Activated CD4-positive, alpha-beta T cell treated with anti-CD3 and anti-CD28 coated beads, Interleukin-2, amount 50 U/mL, for 4 hours (primary cell): ENCODE data around the gene MLLT1.

Experiments used
- DNase-seq, 2 experiments: peaks; one replicate each; pipeline ENCODE4 v3.0.0-alpha.2; 2020

Gene MLLT1

DNA sequence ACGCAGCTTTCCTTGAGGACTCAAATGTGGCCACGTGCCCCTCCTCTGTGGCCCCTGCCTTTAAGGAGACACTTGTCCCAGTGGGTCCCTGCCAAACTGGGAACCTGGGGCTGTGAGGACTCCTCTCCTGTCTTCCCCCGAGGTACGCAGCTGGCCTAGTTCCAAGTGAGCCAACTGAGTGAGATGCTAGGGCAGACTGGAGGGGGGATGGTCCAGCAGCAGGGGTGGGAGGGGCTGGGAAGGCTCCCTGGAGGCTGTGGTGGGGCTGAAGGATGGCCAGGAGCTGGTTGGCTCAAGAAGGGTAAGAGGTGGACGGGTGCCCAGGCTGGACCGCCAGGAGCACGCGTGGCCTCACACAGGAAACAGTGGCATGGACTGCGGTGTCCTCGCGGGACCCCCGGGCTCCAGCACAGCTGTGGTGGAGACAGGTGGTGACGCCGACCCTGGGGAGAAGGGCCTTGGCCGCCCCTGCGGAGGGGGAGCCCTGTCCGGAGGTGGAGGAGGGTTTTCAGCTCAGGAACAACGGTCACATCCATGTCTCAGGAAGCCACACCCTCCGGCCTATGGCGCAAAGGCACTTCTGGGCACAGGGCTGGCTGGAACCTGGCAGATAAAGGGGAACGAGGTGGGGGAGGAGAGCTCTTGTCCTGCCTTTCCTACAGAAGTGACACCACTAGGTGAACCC is 45.8 kb downstream of the MLLT1 start:
- DNase-seq = no peak

DNA sequence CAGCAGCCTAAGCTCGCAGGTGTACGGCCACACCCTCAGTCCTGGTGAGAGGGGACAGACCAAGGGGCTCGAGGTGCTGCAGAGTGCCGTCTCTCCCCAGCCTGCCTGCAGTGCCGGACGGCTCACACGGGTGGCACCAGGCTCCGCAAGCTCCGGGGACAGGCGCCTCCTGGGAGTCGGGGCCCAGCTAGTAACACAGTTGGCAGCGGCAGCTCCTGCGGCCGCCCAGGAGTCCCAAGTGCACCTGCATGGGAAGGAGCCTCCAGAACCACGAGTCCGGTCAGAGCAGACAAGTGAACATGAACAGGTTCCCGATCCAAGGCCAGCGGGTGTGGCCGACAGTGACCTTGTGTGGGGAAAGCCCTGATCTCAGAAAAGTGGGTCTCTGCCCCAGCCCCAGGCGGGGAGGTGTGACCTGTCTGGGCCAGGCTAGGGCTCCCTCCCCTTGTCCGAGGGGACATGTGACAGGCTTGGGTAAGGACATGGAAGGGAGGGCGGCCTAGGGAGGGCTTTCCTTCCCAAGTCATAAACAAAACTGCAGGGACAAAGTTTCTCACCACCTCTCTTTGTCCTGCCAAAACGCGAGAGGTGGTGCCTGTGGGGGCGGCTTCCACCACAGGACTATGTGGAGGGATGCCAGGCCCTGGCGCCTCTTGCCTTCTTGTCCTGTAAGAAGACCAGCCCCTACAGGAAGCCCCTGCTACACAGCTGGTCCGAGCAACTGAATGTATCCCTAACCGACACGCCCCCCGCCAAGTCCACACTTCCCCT is 46.5 kb downstream of the MLLT1 start:
- DNase-seq = no peak

DNA sequence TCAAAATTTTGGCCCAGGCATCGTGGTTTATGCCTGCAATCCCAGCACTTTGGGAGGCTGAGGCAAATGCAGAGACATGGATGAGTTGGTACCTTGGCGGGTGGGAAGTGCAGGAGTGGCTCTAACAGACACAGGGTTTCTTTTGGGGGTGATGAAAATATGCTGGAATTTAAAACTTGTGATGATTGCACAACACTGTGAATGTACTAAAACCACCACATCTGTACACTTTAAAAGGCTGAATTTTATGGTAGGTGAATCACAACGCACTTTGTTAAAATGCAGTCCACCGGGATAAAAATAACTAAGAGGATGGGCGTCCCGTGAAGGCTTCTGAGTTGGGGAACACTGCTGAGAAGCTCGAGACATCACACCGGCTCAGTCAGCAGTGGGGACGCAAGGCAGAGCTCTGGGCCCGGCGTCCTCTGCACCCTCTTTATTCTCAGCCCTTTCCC is 47.1 kb downstream of the MLLT1 start:
- DNase-seq = no peak

DNA sequence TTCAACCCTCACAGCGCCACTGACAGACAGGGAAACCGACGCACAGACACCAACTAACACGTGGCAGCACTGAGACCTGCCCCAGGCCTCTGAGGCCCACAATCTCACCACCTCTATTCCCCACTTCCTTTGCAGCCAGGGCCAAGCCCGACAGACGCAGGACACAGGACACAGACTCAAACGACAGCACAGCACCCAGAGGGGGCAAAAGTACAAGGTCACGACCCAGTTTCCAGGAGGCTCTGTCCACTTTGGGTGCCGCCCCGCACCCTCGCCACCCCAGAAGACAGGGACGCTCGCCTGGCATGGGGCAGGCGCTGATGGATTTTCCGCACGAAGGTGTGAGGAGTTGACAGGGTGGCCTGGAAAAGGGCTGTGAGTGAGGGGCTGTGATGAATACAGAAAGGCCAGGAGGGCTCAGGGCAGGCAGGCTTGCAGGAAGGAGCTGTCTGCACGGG is 48.8 kb downstream of the MLLT1 start:
- DNase-seq = no peak

DNA sequence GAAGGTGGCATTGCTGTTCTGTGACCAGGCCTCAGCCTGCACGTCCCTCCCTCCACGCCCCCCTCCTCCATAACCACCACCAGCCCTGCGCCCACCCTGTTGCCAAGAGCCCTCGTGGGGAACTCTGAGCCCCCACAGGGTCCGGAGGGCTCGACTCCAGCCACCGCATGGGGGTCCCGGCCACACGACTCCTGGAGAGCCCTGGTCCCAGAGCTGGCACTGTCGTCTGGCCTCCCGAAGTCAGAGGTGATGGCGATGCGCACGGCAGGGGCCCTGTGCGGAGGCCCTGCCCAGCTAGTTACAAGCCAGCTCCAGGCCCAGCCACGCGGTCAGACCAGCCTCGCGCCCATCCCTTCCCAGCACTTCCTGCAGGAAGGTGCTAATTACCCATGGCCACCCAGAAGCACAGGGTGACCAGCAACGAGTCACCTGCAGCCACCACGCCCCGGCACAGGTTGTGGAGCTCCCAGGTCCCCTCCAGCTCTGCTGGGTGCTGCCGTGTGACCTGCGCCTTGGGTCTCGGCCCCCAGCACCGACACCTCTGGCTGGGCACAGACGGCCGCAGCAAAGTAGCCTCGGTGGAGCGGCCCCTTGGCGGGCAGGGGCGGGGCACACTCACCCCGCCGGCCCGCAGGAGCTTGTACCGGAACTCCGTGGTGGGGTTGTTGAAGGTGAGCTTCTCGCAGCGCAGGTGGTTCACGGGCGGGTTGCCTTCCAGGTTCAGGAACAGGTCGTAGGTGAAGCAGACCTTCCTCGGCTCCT is 49.6 kb downstream of the MLLT1 start:
- no peak for DNase-seq

DNA sequence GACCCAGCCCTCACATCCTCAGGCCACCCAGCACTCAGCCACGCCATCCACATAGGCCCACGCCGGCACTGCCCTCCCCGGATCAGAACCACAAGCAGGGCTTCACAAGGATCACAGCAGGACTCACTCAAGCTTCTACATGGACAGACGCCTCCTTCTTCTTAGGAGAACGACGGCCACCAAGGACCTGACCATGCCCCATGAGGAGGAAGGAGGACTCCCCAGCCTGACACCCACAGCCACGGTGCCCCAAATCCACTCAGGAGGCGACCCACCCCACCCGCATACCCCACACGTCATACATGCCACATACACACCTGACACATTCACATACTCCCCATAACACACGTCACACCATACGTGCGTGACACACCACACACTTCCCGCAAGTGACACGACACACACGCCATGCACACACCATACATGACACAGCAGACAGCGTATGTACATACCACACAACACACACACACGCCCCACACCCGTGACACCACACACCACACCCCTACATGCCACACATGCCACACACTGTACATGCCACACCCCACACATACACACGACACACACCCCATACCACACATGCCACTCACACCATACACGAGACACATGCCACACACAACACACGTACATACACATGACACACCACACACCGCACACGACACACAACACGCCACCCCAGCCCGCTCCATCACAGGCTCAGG is 50.4 kb downstream of the MLLT1 start:
- no peak for DNase-seq

DNA sequence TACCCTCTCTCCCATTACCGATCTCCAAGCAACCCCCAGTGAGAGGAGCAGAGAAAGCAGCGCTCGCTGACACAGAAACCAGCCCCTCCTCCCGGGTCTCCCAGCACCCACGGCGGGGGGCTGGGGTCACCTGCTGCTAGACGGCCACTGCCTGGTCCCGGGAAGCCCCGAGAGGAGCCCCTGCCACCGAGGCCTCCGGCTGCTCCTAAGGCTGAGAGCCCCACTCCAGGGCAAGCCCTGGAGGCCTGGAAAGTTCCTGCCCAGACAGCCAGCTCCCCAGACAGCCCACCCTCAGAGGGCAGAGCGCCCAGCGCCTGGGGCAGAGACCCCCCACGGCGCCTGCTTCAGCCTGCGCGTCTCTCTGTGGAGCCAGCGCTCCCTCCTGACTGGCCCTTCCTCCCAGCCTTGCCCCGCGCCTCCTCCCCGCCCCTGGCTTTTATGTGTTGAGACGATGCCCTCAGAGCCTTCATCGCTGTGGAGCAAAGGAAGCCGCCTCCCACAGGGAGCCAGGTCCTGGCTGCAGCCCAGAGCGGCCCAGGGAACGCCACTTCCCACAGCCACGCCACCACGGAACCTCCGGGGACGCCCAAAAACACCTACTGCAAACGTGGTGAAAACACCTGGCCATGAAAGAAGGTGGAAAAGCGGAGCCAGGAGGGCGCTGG is 51.1 kb downstream of the MLLT1 start:
- DNase-seq = no peak

DNA sequence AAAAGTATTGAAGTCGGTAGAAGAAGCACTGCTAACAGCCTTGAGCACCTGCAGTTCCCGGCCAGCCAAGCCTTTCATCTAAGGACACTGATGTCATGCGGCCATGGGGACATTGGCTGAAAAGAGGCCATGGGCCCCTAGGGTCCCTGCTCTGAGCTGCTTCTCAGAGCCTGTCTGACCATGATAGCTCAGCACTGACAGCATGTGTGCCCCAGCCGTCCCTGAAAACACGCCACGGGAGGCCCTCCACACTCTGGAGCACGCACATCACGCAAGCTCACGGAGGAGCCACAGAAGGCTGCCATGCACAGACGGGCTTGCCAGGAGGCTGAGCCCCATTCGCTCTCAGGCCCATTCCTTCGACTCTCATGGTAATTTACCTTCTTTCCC is 51.8 kb downstream of the MLLT1 start:
- DNase-seq = no peak

DNA sequence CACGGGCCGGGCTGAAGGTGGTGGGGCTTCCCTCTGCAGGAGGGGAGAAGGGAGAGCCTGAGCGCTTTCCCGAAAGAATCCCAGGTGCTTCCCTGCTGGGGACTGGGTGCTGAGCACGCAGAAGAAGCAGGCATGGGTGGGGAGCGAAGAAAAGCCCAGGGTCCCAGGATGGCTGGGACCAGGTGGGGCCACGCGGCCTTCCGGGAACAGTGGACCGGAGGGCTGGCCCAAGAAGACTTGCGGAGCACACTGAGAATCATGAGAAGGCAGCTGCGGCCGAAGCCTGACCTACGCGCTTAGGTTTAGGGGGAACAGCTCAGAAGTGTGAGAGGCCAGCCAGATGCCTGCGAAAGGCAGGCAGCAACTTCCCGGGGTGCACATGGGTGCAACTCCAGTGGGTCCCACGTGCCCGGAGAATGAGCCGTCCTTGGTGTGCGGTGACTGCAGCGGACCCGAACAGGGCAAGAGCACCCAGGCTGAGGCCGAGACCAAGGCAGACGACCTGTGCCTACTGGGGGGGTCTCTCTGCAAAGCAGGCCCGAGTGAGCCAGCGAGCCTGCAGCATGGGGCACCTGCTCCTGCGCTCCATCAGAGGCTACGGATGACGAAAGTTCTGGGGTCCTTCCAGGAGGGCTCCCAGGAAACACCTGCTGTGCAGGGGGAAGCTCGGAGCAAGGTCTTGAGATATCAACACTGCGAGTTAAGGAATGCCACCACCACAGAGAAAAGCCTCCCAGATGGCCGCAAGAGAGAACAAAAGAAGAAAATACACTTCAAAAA is 52.4 kb downstream of the MLLT1 start:
- no peak for DNase-seq

DNA sequence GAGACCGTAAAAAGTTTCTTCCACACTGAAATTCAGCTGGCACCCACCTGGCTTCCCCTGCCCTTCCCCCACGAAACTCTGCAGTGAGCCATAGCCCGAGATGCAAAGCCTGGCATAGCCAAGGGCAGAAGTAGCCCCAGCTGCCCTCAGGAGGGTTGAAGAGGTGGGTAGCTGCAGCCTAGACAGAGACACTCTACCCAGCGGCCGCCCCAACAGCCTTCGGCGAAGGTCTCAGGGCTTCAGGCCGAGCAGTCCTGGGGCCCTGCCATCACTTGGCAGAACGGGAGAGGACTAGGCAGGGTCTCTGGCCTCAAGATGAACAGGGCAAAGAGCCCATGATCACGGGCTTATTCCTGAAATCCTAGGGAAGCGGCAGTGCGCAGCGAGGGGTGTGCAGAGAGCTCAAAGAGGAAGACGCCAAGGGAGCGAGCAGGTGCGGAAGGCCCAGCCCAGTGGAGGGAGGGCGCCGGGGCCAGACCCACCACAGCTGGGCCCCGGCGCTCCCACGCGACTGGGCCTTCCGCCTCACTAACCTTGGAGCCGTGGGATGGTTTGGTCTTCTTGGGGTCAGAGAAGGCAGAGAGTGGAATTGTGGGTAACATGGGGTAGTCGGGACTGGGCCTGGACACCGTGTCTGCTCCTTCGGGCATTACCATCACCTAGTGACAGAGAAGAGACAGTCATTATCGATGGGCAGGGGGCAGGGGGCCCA is 53.2 kb downstream of the MLLT1 start:
- DNase-seq = no peak

DNA sequence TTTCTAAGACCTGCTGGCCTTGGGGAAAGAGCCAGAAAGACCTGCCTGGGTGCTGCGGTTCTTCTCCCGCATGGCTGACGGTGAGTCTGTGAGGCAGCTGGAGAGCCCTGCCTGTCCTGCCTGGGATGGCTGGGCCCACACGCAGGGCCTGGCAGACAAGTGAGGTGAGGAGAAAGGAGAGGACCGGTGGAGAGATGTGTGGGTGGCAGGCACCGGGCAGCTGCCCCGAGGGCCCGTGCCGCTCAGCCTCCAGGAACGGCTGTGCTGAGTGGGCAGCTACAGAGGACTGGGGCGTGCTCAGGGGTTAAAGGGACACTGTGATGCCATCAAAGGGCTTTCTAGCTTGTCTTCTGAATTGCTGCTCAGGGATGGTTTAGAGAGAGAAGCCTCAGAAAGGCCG is 53.8 kb downstream of the MLLT1 start:
- no peak for DNase-seq

DNA sequence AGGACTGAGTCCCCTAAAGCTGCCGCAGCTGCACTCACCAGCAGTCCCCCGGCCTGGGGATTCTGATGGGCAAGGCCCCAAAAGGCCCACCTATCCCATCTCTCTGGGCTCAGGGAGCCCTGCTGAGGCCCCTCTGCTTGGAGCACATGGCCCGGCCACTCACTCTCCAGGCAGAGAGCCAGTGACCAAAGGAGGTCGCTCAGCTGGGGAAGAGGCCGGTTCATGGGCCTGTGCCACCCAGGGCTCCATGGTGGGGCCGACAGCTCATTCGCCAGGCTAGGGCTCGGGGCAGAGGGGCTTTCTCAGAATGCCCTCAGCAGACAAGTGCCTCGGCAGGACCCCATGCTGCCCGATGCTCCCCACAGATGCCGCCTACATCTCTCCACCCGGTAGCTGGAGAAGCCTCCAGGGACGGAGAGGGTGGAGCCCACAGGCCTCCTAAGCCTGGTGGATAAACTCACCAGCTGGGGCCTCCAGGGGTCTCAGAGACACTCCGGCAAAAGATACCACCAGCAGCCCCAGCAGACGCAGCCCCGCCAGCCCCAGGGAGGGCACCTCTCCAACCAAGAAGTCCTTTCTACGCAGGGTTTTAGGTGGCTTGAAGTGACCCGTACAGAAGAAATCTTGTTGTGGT is 54.4 kb downstream of the MLLT1 start:
- DNase-seq = no peak

DNA sequence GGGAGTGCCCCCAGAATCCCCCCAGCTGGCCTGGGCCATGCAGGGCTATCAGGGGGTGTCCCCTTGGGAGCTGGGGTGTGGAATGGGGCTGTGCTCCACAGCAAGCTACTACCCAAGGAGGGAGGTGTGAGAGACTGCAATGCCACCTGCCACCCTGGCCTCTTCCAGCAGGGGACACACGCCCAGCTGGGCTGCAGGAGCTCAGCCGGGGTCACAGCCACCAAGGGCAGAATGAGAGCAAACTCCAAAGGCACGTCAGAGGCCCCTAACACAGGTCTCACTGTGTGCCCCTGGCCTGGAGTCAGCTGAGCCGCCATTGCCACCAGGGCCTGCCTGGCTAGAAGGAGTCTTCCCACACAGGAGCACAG is 55.5 kb downstream of the MLLT1 start:
- DNase-seq = no peak

DNA sequence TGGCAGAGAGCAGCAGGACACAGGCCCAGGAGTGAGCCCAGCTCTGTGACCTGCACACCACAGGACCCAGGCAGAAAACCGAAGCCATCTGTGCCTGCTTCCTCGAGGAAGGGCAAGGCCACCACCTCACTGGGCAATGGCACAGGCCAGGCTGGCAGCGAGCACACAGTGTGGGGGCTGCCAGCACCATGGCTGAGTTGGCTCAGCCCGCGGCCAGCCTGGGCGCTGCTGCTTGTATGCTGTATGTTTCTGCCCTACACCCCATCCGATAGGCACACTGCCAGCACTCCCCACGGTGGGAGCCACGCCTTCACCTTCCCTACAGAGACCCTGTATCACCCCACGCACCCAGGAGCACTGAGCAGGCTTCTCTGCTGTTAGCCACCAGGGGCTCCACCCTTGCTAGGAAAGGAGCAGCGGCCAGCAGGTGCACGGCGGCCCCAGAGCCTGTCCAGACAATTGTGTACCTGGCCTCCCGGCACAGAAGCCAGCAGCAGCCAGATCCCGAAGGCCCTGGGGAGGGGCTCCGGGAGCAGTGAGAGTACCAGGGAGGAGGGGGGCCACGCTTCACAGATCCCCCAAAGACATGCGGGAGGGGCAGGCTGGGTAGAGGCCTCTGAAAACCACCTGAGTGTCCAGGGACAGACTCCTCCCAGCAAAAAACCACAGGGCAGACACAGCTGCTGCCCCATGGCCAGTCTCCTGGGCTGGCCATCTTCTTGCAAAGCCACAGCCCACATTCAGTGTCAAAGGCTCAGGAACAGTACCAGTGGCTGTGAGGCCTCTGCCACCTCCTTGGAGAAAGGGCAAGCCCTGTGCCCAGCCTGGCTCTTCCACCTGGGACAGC is 56.1 kb downstream of the MLLT1 start:
- no peak for DNase-seq

DNA sequence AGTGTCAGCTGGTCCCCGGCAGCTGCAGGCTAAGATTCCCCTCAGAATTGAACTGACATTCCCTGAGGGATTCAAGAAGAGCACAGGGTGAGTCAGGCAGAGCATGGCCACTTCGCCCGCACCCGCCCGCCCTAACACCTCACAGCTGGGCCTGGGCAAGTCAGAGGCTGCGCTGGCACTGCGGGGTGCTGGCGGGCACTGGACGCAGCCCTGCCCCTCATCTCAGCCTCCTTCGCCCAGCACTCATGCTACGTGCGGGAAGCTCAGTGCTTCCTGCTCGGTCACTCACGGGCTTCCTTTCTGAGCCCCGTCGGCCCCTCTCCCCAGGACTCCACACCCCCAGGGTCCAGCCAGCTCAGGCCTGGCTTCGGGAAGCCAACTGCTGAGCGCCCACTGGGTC is 56.9 kb downstream of the MLLT1 start:
- no peak for DNase-seq

DNA sequence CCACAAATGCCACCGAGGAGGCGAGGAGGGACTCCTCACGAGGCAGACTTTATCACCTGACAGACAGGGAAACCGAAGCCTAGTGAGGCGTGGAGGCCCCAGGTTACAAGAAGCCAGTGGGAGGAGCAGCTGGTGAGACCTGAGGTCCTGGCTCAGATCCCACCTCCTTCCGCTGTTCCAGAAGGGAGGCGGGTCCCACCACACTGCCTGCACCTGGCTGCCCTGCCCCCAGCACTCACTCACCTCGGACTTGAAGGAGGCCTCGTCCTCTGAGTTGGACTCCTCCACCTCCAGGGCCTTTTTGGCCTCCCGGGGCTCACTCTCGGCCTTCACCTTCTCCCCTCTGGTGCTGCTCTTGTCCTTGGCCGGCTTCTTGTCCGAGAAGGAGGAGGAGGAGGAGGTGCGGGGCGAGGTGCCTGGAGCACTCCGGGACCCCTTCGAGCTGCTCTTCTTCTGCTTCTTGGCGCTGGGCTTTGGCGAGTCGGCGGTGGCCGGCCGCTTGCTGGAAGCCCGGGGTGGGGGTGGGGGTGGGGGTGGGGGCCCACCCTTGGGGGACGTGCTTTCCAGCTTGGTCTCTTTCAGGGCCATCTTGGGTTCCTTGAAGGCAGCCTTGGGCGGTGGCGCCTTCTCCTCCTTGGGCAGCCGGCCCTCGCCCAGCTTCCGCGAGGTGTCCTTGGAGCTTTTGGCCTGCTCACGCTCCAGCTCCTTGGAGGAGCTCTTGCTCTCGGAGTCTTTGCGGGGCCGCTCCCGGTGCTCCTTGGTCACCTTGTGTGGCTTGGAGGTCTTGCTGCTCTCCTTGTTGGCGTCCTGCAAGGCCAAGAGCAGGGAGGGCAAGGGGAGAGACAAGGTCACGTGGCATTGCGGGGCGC is 57.7 kb downstream of the MLLT1 start:
- DNase-seq = no peak

DNA sequence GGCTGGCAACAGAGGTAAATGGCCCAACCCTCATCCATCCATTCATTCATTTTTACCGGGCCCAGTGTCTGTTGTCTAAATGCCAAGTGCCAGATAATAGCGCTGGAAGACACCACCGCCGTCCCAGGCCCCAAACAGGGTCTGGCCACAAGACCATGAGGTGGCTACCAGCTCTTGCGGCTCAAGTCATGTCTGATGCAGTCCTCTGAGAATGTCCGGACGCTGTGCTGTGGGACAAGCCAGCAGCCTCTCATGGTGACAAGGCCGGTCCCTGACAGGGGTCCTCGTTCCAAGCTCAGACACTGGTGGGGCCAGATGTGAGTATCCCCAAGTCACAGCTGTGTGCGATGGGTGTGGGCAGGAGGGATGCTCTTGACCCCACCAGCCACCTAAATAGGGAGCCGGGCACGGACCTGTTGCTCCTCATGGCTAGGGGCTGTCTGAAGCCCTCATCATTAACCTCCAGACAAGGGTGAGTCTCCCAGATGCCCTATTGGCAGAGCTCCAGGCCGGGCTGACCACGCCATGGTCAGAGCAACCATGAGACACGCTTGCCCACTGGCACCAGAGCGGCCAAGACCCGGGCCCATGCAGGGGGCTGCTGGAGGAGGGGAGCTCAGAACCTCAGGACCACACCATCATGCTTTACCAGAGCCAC is 58.4 kb downstream of the MLLT1 start:
- DNase-seq = no peak
